ENCODE measurements around the gene RHOH. TPM values are rescaled to one million over a fixed set of nuclear protein-coding genes. Genes with fewer than 3 reads are reported as not detected.

The RHOH gene
- total RNA-seq, 2 experiments from 2014 or later = 125 to 126 TPM

DNA sequence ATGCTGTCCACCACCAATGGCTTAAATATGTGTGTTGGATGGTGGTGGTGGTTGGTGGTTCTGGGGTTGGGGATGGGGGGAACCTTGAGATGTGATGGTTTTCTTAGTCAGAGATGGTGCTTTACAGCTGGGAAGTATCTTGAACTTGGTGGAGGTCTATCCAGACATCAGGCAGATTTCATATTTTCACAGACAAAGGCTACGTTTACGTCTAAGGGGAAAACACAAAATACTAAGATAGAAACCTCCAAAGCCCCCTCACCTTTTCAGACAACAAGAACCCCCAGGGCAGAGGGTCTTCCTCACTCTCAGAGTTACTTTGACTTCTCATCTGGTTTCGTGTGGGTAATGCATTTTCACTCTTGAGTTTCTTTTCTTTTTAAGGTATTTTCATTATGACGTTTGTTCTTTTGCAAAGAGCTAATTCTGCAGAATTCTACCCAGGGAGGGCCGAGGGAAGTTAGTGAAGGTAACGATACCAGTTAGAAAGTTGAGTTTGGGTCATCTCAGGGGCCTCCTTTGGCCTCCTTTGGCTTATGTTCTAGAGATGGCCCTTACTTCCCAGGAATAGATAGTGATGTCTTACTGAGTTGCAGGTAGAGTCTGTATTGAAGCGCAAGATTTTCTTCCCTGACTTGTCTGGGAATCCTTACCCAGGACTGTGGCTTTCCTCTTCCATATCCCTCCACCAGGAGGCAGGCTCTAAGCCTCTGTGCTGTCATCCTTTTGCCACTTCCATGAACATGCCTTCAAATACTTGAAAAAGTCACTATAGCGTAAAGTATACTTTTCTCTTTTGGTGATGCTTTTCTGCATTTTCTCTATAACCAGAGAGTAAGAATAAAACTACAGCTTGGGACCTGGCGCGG, 31.9 kb downstream of the RHOH start:
- DNase-seq = no peak
- H3K4me1 Mint-ChIP-seq = peaks cover 95% of the 10 kb centered on the region
- peaks cover 76% of the 10 kb centered on the region for H3K36me3 Mint-ChIP-seq (ENCODE audit: low read depth)
- CTCF ChIA-PET = interaction anchor here (0.6 to 9.0 kb wide), 11 partner anchors 10 to 88 kb away, joined by 3 to 97 read pairs (median 7); no protein-coding TSS in a partner anchor
- POLR2A ChIA-PET = interaction anchor here (0.6 to 16.0 kb wide), 16 partner anchors 9 to 172 kb away, joined by 3 to 403 read pairs (median 7); partner anchors contain the start of genes N4BP2 and RHOH
- H3K27me3 Mint-ChIP-seq = no peaks in the 10 kb centered on the region
- H3K4me3 Mint-ChIP-seq = peak overlapping the region; percentile 57
- H3K9me3 Mint-ChIP-seq = no peaks in the 10 kb centered on the region
- H3K27ac Mint-ChIP-seq = peak overlapping the region; percentile 75

GRCh38 chr4:40231316-40231863, 34.6 kb downstream of the RHOH start:
- no peak for DNase-seq
- no peaks in the 10 kb centered on the region for H3K27me3 Mint-ChIP-seq
- ChIA-PET POLR2A (interaction anchor here (0.7 to 16.0 kb wide), 16 partner anchors 7 to 913 kb away, joined by 3 to 403 read pairs (median 10); partner anchors contain the start of gene RHOH), CTCF (interaction anchor here (0.6 to 9.0 kb wide), 12 partner anchors 10 to 774 kb away, joined by 3 to 97 read pairs (median 4); no protein-coding TSS in a partner anchor)
- peaks cover 73% of the 10 kb centered on the region for H3K36me3 Mint-ChIP-seq (ENCODE audit: low read depth)
- peak overlapping the region; percentile 25 for H3K4me3 Mint-ChIP-seq
- H3K4me1 Mint-ChIP-seq = peaks cover 91% of the 10 kb centered on the region
- H3K27ac Mint-ChIP-seq = peak overlapping the region; percentile 75
- no peaks in the 10 kb centered on the region for H3K9me3 Mint-ChIP-seq

DNA sequence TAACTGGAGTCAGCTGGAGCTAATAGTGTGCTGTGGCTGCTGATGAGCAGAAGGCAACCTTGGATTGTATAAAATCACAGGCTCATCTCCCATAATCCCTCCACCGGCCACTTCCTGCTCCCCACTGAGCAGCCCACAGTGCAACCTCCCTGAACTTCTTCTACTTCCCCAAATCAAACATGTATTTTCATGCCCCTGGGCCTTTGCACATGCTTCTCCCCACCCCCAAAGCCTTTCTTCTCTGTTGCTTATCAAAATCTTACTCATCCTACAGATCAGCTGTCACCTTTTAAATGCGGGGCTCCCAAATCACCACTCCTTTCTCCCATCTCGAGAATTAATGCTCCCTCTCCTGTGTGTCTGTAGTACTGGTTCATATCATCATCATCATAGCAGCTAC, 35.8 kb downstream of the RHOH start:
- POLR2A ChIA-PET = interaction anchor here (2.2 to 16.0 kb wide), 6 partner anchors 10 to 84 kb away, joined by 11 to 403 read pairs (median 28); partner anchors contain the start of gene RHOH
- H3K27me3 Mint-ChIP-seq = no peaks in the 10 kb centered on the region

DNA sequence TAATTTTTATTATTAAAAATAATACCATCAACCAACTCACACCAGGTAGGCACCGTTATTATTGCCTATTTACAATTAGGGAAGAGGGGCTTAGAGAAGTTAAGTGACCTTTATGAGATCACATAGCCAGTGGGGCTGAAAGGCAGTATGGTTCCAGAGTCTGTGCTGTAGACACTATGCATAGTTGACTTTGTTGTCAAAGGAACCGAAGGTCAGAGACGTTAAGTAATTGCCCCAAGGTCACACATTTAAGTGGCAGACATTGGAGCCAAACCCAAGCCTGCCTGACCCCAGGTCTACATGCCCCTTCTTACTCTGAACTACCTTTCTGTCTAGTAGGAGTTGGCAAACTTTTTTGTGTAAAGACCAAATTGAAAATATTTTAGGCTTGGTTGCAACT, 36.4 kb downstream of the RHOH start:
- Mint-ChIP-seq H3K27ac (no peak overlapping the region), H3K36me3 (ENCODE audit: low read depth) (peaks cover 75% of the 10 kb centered on the region), H3K9me3 (no peaks in the 10 kb centered on the region), H3K4me1 (peaks cover 93% of the 10 kb centered on the region), H3K27me3 (no peaks in the 10 kb centered on the region), H3K4me3 (no peak overlapping the region)
- ChIA-PET POLR2A (interaction anchor here (3.6 to 16.0 kb wide), 3 partner anchors 9 to 75 kb away, joined by 25 to 403 read pairs (median 32); no protein-coding TSS in a partner anchor), CTCF (interaction anchor here (4.1 kb wide), 1 partner anchor 9 kb away, joined by 17 read pairs; no protein-coding TSS in a partner anchor)
- no peak for DNase-seq

More for the DNA sequence above, 35.8 kb downstream of the RHOH start:
- CTCF ChIA-PET = interaction anchor here (1.2 to 9.0 kb wide), 6 partner anchors 9 to 93 kb away, joined by 3 to 97 read pairs (median 7); no protein-coding TSS in a partner anchor
- DNase-seq = no peak
- Mint-ChIP-seq H3K36me3 (ENCODE audit: low read depth) (peaks cover 72% of the 10 kb centered on the region), H3K27ac (peak overlapping the region; percentile 65), H3K9me3 (no peaks in the 10 kb centered on the region), H3K4me3 (no peak overlapping the region), H3K4me1 (peaks cover 91% of the 10 kb centered on the region)

DNA sequence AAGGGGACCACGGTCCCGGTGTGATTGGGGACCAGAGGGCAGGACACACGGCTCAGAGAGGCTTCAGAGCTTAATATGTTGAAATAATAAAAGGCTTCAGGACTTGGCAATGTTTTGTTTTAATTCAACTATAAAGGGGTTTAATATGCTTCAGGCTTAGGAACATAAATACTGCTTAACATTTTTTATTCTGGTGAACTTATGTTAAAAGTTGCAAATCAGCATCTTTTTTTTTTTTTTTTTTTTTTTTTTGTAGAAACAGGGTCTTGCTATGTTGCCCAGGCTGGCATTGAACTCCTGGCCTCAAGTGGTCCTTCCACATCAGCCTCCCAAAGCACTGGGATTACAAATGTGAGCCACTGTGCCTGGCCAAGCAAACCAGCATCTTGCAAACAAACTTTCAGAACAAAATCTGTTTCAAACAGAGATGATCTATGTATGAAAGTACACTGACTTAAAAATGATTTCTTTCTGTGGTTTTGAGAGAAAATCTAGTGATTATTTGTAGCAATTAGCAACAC, 37.7 kb downstream of the RHOH start:
- H3K4me3 Mint-ChIP-seq = no peak overlapping the region
- no peak for DNase-seq
- POLR2A ChIA-PET = interaction anchor here (0.6 kb wide), 1 partner anchor 40 kb away, joined by 3 read pairs; no protein-coding TSS in a partner anchor
- peaks cover 72% of the 10 kb centered on the region for H3K36me3 Mint-ChIP-seq (ENCODE audit: low read depth)
- H3K9me3 Mint-ChIP-seq = no peaks in the 10 kb centered on the region
- H3K27ac Mint-ChIP-seq = peak overlapping the region; percentile 73
- CTCF ChIA-PET = interaction anchor here (0.6 to 5.3 kb wide), 4 partner anchors 9 to 82 kb away, joined by 4 to 24 read pairs (median 13); no protein-coding TSS in a partner anchor
- no peaks in the 10 kb centered on the region for H3K27me3 Mint-ChIP-seq
- peaks cover 91% of the 10 kb centered on the region for H3K4me1 Mint-ChIP-seq

GRCh38 chr4:40238008-40238699, 41.3 kb downstream of the RHOH start:
- no peaks in the 10 kb centered on the region for H3K27me3 Mint-ChIP-seq
- ChIA-PET CTCF (interaction anchor here (0.7 to 5.3 kb wide), 17 partner anchors 9 to 182 kb away, joined by 3 to 24 read pairs (median 5); partner anchors contain the start of gene N4BP2), POLR2A (interaction anchor here (0.6 to 8.7 kb wide), 23 partner anchors 9 to 182 kb away, joined by 3 to 112 read pairs (median 6); partner anchors contain the start of genes N4BP2 and RHOH)
- peak overlapping the region; percentile 67 for H3K4me3 Mint-ChIP-seq
- H3K4me1 Mint-ChIP-seq = peaks cover 88% of the 10 kb centered on the region
- no peak for DNase-seq
- peak overlapping the region; percentile 93 for H3K27ac Mint-ChIP-seq
- H3K9me3 Mint-ChIP-seq = no peaks in the 10 kb centered on the region
- H3K36me3 Mint-ChIP-seq (ENCODE audit: low read depth) = peaks cover 74% of the 10 kb centered on the region

DNA sequence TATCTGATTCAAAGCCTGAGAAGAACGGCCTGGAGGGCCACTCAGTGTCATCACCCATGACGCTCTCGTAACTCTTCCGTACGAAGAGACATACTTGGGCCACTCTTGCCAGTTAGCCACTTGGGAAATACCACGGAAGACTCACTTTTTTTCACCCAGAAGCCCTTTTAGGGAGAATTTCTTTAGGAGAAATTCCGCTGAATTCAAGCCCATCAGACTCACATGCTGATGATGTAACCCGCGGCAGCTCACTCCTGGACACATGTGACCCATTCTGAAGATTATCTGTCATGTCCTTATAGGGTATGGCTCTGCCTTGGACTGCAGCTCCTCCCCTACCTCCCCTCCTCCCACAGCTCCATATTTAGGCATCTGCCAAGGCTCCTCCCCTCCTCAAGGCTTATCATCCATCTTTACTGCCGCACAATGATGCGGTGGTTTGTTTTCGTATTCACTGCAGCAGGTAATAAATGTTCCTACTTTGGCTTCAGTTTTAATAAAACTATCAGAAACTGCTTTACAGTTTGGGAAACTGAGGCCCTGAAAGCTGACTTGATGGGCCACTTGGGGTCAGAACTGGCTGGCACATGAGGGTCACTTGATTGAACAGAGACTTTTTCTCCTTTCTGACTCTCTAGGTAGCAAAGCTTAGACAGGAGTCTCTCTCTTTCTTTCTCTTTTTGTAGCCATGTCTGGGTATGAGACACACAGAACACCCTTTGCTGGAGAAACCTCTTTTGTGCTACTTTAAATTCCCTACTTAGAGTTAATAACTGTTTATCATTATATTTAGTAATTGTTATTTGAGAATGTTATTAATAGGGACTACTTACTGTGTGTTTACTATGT, 42.1 kb downstream of the RHOH start:
- DNase-seq = peak; percentile 87
- Mint-ChIP-seq H3K4me3 (peak overlapping the region; percentile 67), H3K27me3 (no peaks in the 10 kb centered on the region), H3K9me3 (no peaks in the 10 kb centered on the region), H3K4me1 (peaks cover 89% of the 10 kb centered on the region), H3K27ac (peak overlapping the region; percentile 93), H3K36me3 (ENCODE audit: low read depth) (peaks cover 80% of the 10 kb centered on the region)
- CTCF ChIA-PET = interaction anchor here (0.7 to 5.3 kb wide), 14 partner anchors 9 to 183 kb away, joined by 3 to 24 read pairs (median 4); partner anchors contain the start of gene N4BP2
- POLR2A ChIA-PET = interaction anchor here (0.6 to 8.7 kb wide), 23 partner anchors 8 to 183 kb away, joined by 3 to 112 read pairs (median 4); partner anchors contain the start of genes N4BP2 and RHOH

- POLR2A ChIA-PET = interaction anchor here (0.6 to 8.7 kb wide), 17 partner anchors 8 to 184 kb away, joined by 3 to 112 read pairs (median 4); partner anchors contain the start of genes N4BP2 and RHOH
- Mint-ChIP-seq H3K4me1 (peaks cover 87% of the 10 kb centered on the region), H3K4me3 (peak overlapping the region; percentile 67), H3K36me3 (ENCODE audit: low read depth) (peaks cover 80% of the 10 kb centered on the region), H3K27ac (peak overlapping the region; percentile 93), H3K9me3 (no peaks in the 10 kb centered on the region), H3K27me3 (no peaks in the 10 kb centered on the region)
- CTCF ChIA-PET = interaction anchor here (0.6 to 5.3 kb wide), 9 partner anchors 9 to 601 kb away, joined by 3 to 24 read pairs (median 5); no protein-coding TSS in a partner anchor
- no peak for DNase-seq
Measured at GRCh38 chr4:40240040-40240653, 43.3 kb downstream of the RHOH start.

DNA sequence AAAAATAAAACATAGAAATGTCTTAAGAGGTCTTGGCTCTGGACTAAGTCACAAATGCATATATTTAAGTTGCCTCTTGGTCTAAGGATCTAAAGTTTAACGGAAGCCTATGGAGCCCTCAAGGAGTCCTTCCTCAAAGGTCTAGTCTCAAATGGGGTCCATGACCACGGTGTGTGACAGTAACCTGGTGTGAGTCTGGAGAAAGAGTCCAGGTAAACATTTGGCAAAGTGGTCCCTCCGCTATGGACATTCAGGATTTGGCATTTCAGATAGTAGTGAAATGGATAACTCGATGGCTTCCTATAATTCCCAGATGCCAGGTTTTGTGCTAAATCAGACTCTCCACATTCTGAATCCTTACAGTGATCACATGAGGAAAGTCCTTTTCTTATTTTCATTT, 44.2 kb downstream of the RHOH start:
- Mint-ChIP-seq H3K27me3 (no peaks in the 10 kb centered on the region), H3K4me3 (peak overlapping the region; percentile 22), H3K9me3 (no peaks in the 10 kb centered on the region), H3K27ac (peak overlapping the region; percentile 77), H3K36me3 (ENCODE audit: low read depth) (peaks cover 84% of the 10 kb centered on the region), H3K4me1 (peaks cover 91% of the 10 kb centered on the region)
- CTCF ChIA-PET = interaction anchor here (0.6 to 3.1 kb wide), 3 partner anchors 10 to 67 kb away, joined by 3 to 17 read pairs (median 12); no protein-coding TSS in a partner anchor
- POLR2A ChIA-PET = interaction anchor here (0.8 to 8.7 kb wide), 10 partner anchors 10 to 67 kb away, joined by 3 to 112 read pairs (median 10); partner anchors contain the start of gene RHOH
- DNase-seq = no peak

DNA sequence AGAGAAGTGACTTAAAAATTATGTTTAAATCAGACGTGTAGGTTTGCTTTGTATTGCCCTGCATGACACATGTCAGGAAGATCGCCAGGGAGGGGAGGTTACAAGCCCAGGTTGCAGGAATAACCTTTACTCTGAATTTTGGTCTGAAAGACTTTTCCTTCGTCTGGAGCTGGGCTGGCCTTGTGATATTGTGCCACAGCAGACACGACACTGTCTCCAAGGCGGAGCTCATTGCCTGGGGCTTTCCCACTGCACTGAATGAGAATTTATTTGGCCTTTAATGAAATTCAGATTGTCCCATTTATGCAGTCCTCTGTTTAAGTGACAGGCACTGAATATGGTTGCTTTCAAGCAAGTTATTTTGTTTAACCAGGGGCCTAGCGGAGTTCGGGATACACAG, 45.1 kb downstream of the RHOH start:
- Mint-ChIP-seq H3K4me1 (peaks cover 91% of the 10 kb centered on the region), H3K9me3 (no peaks in the 10 kb centered on the region), H3K36me3 (ENCODE audit: low read depth) (peaks cover 84% of the 10 kb centered on the region), H3K27me3 (no peaks in the 10 kb centered on the region), H3K27ac (peak overlapping the region; percentile 77), H3K4me3 (peak overlapping the region; percentile 67)
- POLR2A ChIA-PET = interaction anchor here (0.8 to 8.7 kb wide), 13 partner anchors 9 to 186 kb away, joined by 3 to 112 read pairs (median 5); partner anchors contain the start of genes N4BP2 and RHOH
- CTCF ChIA-PET = interaction anchor here (0.7 to 3.1 kb wide), 5 partner anchors 11 to 75 kb away, joined by 3 to 17 read pairs (median 7); no protein-coding TSS in a partner anchor
- DNase-seq = no peak

All from activated CD4-positive, alpha-beta memory T cell treated with anti-CD3 and anti-CD28 coated beads, Interleukin-2, amount 10 ng/mL, durations not matched to agents 7 days and 5 days (primary cell).